HG03108 (cell line): ENCODE results near the gene PALLD.
A peak's percentile ranks its signal among the peaks of the same experiment; 100 is the strongest.
"Not testable (repeated sequence)": the region's sequence is repeated elsewhere in the genome, so short reads cannot be mapped to it uniquely, and the experiment has no call there.

Experiments
- ATAC-seq: cut with Tn5 transposase; IDR thresholded peaks from one replicate; pipeline ENCODE4 v1.9.1; 2021; ENCODE audit warnings: moderate library complexity; ENCODE audit not compliant: unreplicated experiment

PALLD gene

GRCh38 chr4:168917138-168917779 is 420.4 kb downstream of the PALLD start:
- ATAC-seq: no peak

- ATAC-seq: no peak
Measured at GRCh38 chr4:168919706-168920324, 423.0 kb downstream of the PALLD start.

- no peak for ATAC-seq
Measured at GRCh38 chr4:168920441-168921065, 423.7 kb downstream of the PALLD start.

- peak; percentile 75 for ATAC-seq
Measured at GRCh38 chr4:168923526-168924194, 426.8 kb downstream of the PALLD start.

- ATAC-seq: no peak
Measured at GRCh38 chr4:168924667-168925066, 427.8 kb downstream of the PALLD start.

GRCh38 chr4:168925789-168926490 is 429.1 kb downstream of the PALLD start:
- no peak for ATAC-seq

- ATAC-seq: no peak
Measured at GRCh38 chr4:168928346-168928745, 431.5 kb downstream of the PALLD start.

GRCh38 chr4:168928875-168929274 is 432.0 kb downstream of the PALLD start:
- no peak for ATAC-seq

GRCh38 chr4:168930413-168931196 is 433.8 kb downstream of the PALLD start:
- no peak for ATAC-seq

GRCh38 chr4:168931215-168931650 is 434.4 kb downstream of the PALLD start:
- no peak for ATAC-seq

GRCh38 chr4:168932138-168932537 is 435.3 kb downstream of the PALLD start:
- ATAC-seq: no peak

- ATAC-seq: no peak
Measured at GRCh38 chr4:168933423-168933822, 436.6 kb downstream of the PALLD start.

GRCh38 chr4:168937473-168937872 is 440.6 kb downstream of the PALLD start:
- not testable (repeated sequence) for ATAC-seq

GRCh38 chr4:168942985-168943384 is 446.1 kb downstream of the PALLD start:
- ATAC-seq: no peak

- no peak for ATAC-seq
Measured at GRCh38 chr4:168945291-168945690, 448.4 kb downstream of the PALLD start.

GRCh38 chr4:168952821-168953246 is 456.0 kb downstream of the PALLD start:
- ATAC-seq: not testable (repeated sequence)

- ATAC-seq: no peak
Measured at GRCh38 chr4:168955674-168956073, 458.8 kb downstream of the PALLD start.

GRCh38 chr4:168960716-168961115 is 463.9 kb downstream of the PALLD start:
- no peak for ATAC-seq

GRCh38 chr4:168972596-168972995 is 475.7 kb downstream of the PALLD start:
- ATAC-seq: no peak
